GM12801 (cell line): ENCODE measurements around the gene ARL4D.

Experiments used
- CTCF ChIP-seq: IDR thresholded peaks from one replicate; pipeline ENCODE4 v1.5.1; 2011; ENCODE audit warnings: control low read depth; ENCODE audit not compliant: insufficient read length; ENCODE audit errors: extremely low read depth

ARL4D gene

GRCh38 chr17:43365356-43365755 lies 33.4 kb upstream of the ARL4D start:
- no peak for TF ChIP-seq CTCF

DNA sequence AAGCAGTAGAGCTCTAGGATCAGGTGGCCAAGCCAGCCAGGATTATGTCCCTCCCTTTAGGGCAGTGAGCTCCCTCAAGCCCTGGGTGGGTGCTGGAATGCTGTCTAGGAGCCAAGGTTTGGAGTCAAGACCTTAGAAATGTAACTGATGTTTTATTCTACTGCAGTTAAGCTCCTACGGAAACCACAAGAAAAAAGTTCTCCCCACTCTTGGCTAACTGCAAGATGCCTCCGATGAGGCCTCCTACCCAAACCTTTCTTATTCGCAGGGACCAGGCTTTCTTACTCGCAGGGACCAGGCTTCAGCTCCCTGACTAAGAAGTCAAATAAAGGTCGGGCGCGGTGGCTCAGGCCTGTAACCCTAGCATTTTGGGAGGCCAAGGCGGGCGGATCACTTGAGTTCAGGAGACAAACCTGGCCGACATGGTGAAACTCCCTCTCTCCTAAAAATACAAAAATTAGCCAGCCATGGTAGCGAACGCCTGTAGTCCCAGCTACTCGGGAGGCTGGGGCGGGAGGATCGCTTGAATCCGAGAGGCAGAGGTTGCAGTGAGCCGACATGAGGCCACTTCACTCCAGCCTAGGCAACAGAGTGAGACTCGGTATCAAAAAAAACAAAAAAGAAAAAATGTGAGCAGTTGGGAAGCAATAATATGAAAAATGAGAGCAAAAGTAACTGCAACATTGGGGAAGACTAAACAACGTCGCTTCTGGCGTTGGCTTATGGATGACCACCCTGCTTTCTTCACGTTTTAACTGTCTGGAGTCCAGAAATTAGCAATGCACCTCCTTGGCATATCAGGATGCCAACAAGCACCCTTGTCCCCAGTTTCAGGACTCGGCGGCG lies 31.7 kb upstream of the ARL4D start:
- no peak for TF ChIP-seq CTCF

DNA sequence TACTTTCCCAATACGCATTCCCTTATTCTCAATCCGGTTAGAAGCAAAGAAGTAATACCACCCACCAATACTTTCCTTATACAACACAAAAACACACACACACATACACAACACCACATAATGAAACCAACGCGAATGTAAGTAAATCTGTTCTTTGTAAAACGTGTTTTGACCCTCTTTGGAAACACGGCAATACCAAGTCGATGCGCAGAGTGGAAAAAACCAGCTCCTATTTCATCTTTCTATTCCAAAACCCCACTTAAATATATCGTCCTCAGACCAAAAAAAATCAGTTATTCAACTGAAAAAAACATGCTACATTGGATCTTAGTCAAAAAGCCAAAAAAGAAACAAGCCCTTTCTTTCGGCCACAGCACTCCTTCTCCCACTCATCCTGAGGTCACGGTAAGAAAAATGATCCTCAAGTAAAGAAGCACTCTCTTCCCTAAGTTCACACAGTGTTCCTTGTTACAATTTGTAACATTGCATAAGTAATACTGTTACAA lies 31.0 kb upstream of the ARL4D start:
- TF ChIP-seq CTCF, result no peak

- no peak for TF ChIP-seq CTCF
Observed at GRCh38 chr17:43368740-43369506, 29.9 kb upstream of the ARL4D start.

- TF ChIP-seq CTCF, result no peak
Observed at GRCh38 chr17:43369986-43370385, 28.8 kb upstream of the ARL4D start.

GRCh38 chr17:43371227-43371821 lies 27.5 kb upstream of the ARL4D start:
- TF ChIP-seq CTCF, result no peak

DNA sequence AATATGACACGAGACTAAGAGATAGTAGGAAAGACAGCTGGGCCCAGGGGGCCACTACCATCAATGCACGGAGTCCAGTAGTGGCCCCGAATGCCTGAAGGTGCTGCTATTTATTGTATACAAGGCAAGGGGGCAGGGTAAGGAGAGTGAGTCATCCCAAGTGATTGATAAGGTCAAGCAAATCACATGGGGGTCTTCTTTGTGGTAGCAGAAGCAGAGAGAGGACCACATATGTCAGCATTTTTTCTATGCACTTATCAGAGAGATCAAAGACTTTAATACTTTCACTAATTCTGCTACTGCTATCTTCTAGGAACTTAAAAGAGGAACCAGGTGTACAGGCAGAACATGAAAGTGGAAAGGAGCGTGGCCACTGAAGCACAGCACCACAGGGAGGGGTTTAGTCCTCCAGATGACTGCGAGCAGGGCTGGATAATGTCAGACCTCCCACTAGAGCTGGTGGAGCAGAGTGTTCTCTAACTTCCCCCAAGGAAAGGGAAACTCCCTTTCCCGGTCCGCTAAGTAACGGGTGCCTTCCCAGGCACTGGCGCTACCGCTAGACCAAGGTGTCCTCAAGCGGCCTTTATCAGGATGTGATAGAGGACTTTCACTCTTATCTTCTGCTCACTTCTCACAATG lies 26.4 kb upstream of the ARL4D start:
- TF ChIP-seq CTCF, result no peak
